Lower lobe of right lung (tissue), 2 donors: ENCODE results near the gene RBM14. TPM values are rescaled to one million over a fixed set of nuclear protein-coding genes. Genes with fewer than 3 reads are reported as not detected.
"Not testable (repeated sequence)": the region's sequence is repeated elsewhere in the genome, so short reads cannot be mapped to it uniquely, and the experiment has no call there.

Experiments used
- ATAC-seq, 2 donors: fragments of 200-7000 bp; cut with Tn5 transposase; one replicate each; pipeline ENCODE4 v1.9.1; 2020 to 2022; ENCODE audit warnings: mild to moderate bottlenecking in 2 of 2, moderate library complexity in 2 of 2
- DNase-seq: peaks from one replicate; pipeline ENCODE4 v3.0.0-alpha.2; 2020
- H3K27ac ChIP-seq: fragments of 200-600 bp; one replicate; pipeline ENCODE4 v1.8.0; 2022
- H3K27me3 ChIP-seq: fragments of 200-600 bp; one replicate; pipeline ENCODE4 v1.8.0; 2022; ENCODE audit warnings: low read depth
- H3K36me3 ChIP-seq: fragments of 200-600 bp; one replicate; pipeline ENCODE4 v1.8.0; 2022; ENCODE audit warnings: mild to moderate bottlenecking
- H3K4me1 ChIP-seq: fragments of 200-600 bp; one replicate; pipeline ENCODE4 v1.8.0; 2022
- H3K4me3 ChIP-seq: fragments of 200-600 bp; one replicate; pipeline ENCODE4 v1.8.0; 2022; ENCODE audit warnings: mild to moderate bottlenecking
- H3K9me3 ChIP-seq: fragments of 200-600 bp; one replicate; pipeline ENCODE4 v1.8.0; 2022
- intact Hi-C: fragments of 100-400 bp; cut with DNase I; formaldehyde crosslinking; loops from one replicate; pipeline ENCODE4 v1.11.0; 2022
- total RNA-seq: library from RNA; stranded (reverse); fragmentation: NEBNext Ultra II Directional; extraction: Animal tissue kit (Norgen Biotek cat#: 25700); gene quantifications from one replicate; pipeline ENCODE4 v1.2.1, GENCODE V29; 2021
- TF ChIP-seq, protein P1 (sequence below): fragments of 200-600 bp; IDR thresholded peaks from one replicate; pipeline ENCODE4 v1.8.0; 2022; ENCODE audit warnings: antibody characterized with exemption, mild to moderate bottlenecking
- donor health status: DM: no; HTN: yes; CAD: no; lungs with severe emphysema.

RBM14 gene
- total RNA-seq, 1 donor from 2014 or later: 93.4 TPM

DNA sequence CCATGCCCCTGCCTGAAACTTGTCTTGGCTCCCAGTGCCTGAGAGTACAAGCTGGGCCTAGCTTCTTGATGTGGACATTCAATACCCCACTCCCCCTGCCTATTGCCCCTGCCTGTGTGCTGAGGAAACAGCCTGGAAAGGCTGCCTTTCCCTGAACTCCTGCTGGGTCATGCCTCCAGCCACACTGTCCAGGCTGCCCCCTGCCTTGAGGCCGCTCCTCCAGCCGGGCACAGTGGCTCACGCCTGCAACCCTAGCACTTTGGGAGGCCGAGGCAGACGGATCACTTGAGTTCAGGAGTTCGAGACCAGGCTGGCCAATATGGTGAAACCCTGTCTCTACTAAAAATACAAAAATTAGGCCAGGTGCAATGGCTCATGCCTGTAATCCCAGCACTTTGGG is 13.4 kb upstream of the RBM14 start:
- H3K36me3 ChIP-seq: peaks cover 62% of the 10 kb centered on the region
- H3K9me3 ChIP-seq: no peaks in the 10 kb centered on the region
- no peaks in the 10 kb centered on the region for H3K27me3 ChIP-seq
- no peak for ATAC-seq
- H3K4me3 ChIP-seq: no peak overlapping the region
- TF ChIP-seq, protein P1, sequence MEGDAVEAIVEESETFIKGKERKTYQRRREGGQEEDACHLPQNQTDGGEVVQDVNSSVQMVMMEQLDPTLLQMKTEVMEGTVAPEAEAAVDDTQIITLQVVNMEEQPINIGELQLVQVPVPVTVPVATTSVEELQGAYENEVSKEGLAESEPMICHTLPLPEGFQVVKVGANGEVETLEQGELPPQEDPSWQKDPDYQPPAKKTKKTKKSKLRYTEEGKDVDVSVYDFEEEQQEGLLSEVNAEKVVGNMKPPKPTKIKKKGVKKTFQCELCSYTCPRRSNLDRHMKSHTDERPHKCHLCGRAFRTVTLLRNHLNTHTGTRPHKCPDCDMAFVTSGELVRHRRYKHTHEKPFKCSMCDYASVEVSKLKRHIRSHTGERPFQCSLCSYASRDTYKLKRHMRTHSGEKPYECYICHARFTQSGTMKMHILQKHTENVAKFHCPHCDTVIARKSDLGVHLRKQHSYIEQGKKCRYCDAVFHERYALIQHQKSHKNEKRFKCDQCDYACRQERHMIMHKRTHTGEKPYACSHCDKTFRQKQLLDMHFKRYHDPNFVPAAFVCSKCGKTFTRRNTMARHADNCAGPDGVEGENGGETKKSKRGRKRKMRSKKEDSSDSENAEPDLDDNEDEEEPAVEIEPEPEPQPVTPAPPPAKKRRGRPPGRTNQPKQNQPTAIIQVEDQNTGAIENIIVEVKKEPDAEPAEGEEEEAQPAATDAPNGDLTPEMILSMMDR: no peak
- H3K27ac ChIP-seq: no peak overlapping the region
- DNase-seq: no peak
- intact Hi-C loops: no loop called here
- no peaks in the 10 kb centered on the region for H3K4me1 ChIP-seq

DNA sequence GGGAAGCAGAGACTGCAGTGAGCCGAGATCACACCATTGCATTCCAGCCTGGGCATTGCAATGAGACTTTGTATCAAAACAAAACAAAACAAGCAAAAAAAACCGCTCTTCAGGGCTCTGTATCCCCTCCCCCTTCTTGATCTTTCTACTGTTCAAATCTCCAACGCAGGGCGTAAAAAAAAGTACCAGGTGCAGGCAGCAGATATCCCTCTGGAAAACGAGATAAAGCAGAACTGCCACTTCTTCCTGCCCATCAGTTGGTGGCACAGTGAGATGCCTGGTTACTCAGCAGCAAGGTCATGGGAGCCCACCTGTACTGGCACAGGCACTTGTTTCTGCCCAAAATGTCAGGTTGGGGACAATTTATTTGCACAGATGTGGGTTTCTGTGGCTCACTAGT is 12.3 kb upstream of the RBM14 start:
- no peaks in the 10 kb centered on the region for H3K9me3 ChIP-seq
- H3K4me1 ChIP-seq: no peaks in the 10 kb centered on the region
- TF ChIP-seq, protein P1: no peak
- H3K36me3 ChIP-seq: peaks cover 59% of the 10 kb centered on the region
- no peak overlapping the region for H3K4me3 ChIP-seq
- intact Hi-C loops: no loop called here
- H3K27me3 ChIP-seq: no peaks in the 10 kb centered on the region
- ATAC-seq: no peak
- no peak for DNase-seq
- H3K27ac ChIP-seq: no peak overlapping the region

DNA sequence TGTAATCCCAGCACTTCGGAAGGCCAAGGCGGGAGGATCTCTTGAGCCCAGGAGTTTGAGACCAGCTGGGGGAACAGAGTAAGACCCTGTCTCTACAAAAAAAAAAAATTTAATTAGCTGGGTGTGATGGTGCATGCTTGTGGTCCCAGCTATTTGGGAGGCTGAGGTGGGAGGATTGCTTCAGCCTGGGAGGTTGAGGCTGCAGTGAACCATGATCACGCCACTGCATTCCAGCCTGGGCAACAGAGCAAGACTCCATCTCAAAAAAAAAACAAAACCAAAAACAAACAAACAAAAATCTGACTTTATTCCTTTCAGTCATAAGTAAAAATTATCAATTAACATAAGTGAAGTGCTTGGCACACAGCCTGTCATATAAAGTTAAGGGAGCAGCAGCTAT is 9.8 kb upstream of the RBM14 start:
- intact Hi-C loops, H3K27me3 ChIP-seq, H3K9me3 ChIP-seq, H3K27ac ChIP-seq, H3K4me3 ChIP-seq, H3K4me1 ChIP-seq, ATAC-seq, DNase-seq: not testable (repeated sequence)
- peaks cover 40% of the 10 kb centered on the region for H3K36me3 ChIP-seq

DNA sequence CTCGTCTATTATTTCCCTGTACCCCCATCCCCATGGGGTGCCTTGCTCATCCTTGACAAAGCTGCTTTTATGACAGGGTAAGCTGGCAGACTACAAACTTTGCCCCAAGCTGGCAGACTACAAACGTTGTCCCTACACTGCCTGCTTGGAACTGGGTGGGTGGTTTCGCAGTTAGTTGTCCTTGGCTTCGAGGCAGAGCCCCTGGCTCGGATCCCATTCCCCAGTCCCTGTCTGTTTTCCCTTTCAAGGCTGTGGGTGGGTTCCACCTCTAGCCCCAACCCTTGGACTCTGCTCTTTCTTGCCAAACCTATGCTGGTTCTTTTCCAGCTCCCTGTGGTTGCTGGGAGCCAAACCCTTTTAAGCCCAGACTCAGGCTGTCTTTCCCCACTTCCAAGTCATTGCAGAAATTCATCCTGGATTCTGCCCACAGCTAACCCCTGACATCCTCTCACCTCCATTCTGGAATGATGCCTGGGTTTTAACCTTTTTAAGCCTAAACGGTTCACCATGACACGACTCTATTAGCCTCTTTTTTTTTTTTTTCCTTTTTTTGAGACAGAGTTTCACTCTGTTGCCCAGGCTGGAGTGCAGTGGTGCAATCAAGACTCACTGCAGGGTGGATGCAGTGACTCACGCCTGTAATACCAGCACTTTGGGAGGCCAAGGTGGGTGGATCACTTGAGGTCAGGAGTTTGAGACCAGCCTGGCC is 9.2 kb upstream of the RBM14 start:
- ATAC-seq: peak; percentile 21 to 37
- intact Hi-C loops: no loop called here
- TF ChIP-seq, protein P1: no peak
- no peaks in the 10 kb centered on the region for H3K27me3 ChIP-seq
- H3K4me1 ChIP-seq: no peaks in the 10 kb centered on the region
- no peak overlapping the region for H3K4me3 ChIP-seq
- H3K9me3 ChIP-seq: no peaks in the 10 kb centered on the region
- DNase-seq: no peak
- H3K27ac ChIP-seq: no peak overlapping the region
- peaks cover 33% of the 10 kb centered on the region for H3K36me3 ChIP-seq

DNA sequence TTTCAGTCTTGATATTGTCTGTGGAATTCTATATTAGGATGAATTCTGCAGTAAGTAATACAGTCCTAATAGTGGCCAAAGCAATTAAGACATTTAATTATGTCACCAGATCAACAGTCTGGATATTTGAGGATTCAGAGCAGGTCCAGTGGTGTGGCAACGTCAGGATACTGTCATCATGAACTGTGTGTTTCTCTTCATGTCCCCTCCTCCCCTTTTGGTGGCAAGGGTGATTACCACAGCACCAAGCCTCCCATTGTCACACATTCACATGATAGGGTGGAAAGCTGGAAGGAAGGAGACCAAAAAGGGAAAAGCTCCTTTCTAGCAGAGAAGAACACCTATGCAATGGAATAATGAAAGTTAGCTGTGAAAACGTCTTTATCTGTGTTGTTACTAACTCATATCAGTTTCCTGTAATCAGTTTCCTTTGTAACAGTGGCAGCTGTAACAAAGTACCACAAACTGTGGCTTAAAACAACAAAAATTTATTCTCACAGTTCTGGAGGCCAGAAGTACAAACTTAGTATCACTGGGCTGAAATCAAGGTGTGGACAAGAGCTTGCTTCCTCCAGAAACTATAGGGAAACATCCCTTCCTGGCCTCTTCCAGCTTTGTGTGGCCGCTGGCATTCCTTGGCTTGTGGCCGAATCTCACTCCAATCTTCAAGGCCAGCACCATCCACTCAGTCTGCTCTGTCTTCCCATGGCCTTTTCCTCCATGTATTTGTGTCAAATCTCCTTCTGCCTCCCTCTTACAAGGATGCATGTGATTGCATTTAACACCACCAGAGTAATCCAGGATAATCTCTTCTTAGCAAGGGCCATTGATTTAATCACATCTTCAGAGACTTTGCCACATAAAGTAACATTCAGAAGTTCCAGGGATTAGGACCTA is 6.5 kb upstream of the RBM14 start:
- peaks cover 13% of the 10 kb centered on the region for H3K36me3 ChIP-seq
- intact Hi-C loops: no loop called here
- H3K27ac ChIP-seq: no peak overlapping the region
- TF ChIP-seq, protein P1: no peak
- no peak for DNase-seq
- no peak for ATAC-seq
- no peak overlapping the region for H3K4me3 ChIP-seq
- no peaks in the 10 kb centered on the region for H3K27me3 ChIP-seq
- no peaks in the 10 kb centered on the region for H3K4me1 ChIP-seq
- H3K9me3 ChIP-seq: no peaks in the 10 kb centered on the region

DNA sequence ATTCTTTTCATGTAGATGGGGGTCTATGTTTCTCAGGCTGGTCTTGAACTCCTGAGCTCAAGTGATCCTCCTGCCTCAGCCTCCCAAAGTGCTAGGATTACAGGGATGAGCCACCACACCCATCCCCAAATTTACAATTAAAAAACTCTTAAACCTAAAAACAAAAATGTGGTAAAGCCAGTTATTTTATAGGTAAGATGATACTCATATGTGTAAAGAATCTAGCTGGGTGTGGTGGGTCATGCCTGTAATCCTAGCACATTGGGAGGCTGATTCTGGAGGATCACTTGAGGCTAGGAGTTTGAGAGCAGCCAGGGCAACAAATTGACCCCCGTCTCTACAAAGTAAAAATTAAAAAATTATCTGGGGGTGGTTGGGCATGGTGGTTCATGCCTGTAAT is 4.0 kb upstream of the RBM14 start:
- ATAC-seq (no peak), DNase-seq (no peak)
- Histone ChIP-seq H3K36me3 (no peaks in the 10 kb centered on the region), H3K27me3 (no peaks in the 10 kb centered on the region), H3K4me3 (no peak overlapping the region), H3K9me3 (no peaks in the 10 kb centered on the region), H3K27ac (no peak overlapping the region), H3K4me1 (peaks cover 7% of the 10 kb centered on the region)
- TF ChIP-seq, protein P1: no peak
- intact Hi-C loops: no loop called here
